Common myeloid progenitor, CD34-positive (primary cell): ENCODE results near the gene AKR1C8.
"Not testable (repeated sequence)": the region's sequence is repeated elsewhere in the genome, so short reads cannot be mapped to it uniquely, and the experiment has no call there.

Experiments used
- CTCF ChIA-PET: fragments of 350-600 bp; sonication (Branson Sonifier 250); formaldehyde crosslinking; loops from one replicate; lab custom pipeline; 2021; ENCODE audit warnings: antibody characterized with exemption; lab: Charles Lee
- POLR2A ChIA-PET: fragments of 350-600 bp; sonication (Branson Sonifier 250); formaldehyde crosslinking; loops from one replicate; lab custom pipeline; 2021; ENCODE audit warnings: antibody characterized with exemption; lab: Charles Lee
- DNase-seq, 3 donors: peaks; one replicate each; pipeline versions ENCODE4 v3.0.0 to v3.0.0-alpha.2; 2013
- H3K27ac ChIP-seq, 2 experiments: 1 replicate in 1 of 2; 2 replicates in 1 of 2; pipeline ENCODE4 v1.7.0; 2013; ENCODE audit warnings: inconsistent platforms in 2 of 2, low read length in 2 of 2, mild to moderate bottlenecking in 2 of 2, low read depth in 1 of 2, moderate library complexity in 1 of 2; ENCODE audit not compliant: severe bottlenecking in 2 of 2, insufficient read depth in 1 of 2, poor library complexity in 1 of 2
- H3K27me3 ChIP-seq, 5 experiments: replicated peaks in 2 of 5; 1 replicate in 3 of 5; 2 replicates in 2 of 5; pipeline versions ENCODE4 v1.6.1 to v1.7.0; 2013; ENCODE audit warnings: low read length in 4 of 5, mild to moderate bottlenecking in 2 of 5, moderate library complexity in 2 of 5, inconsistent platforms in 1 of 5; ENCODE audit not compliant: insufficient read depth in 5 of 5, control insufficient read depth in 4 of 5
- H3K36me3 ChIP-seq, 4 experiments: 1 replicate in 2 of 4; 2 replicates in 2 of 4; pipeline versions ENCODE4 v1.6.1 to v1.7.0; 2013; ENCODE audit warnings: low read length in 3 of 4, control low read depth in 1 of 4, mild to moderate bottlenecking in 1 of 4; ENCODE audit not compliant: control insufficient read depth in 4 of 4, insufficient read depth in 4 of 4
- H3K4me1 ChIP-seq, 4 experiments: 1 replicate in 3 of 4; 2 replicates in 1 of 4; pipeline versions ENCODE4 v1.6.1 to v1.7.1; 2013; ENCODE audit warnings: low read length in 3 of 4, mild to moderate bottlenecking in 3 of 4, control low read depth in 1 of 4, inconsistent platforms in 1 of 4, moderate library complexity in 1 of 4; ENCODE audit not compliant: control insufficient read depth in 4 of 4, insufficient read depth in 4 of 4; ENCODE audit errors: control extremely low read depth in 1 of 4
- H3K4me3 ChIP-seq, 7 experiments: 1 replicate in 4 of 7; 2 replicates in 3 of 7; pipeline versions ENCODE4 v1.5.1 to v1.7.0; 2013; ENCODE audit warnings: mild to moderate bottlenecking in 7 of 7, low read length in 6 of 7, moderate library complexity in 6 of 7, inconsistent platforms in 2 of 7, low read depth in 2 of 7, control low read depth in 1 of 7; ENCODE audit not compliant: insufficient read depth in 4 of 7, control insufficient read depth in 1 of 7; ENCODE audit errors: extremely low read depth in 1 of 7
- H3K9me3 ChIP-seq, 5 experiments: 1 replicate in 4 of 5; 2 replicates in 1 of 5; pipeline versions ENCODE4 v1.6.1 to v1.7.1; 2013; ENCODE audit warnings: low read length in 4 of 5, mild to moderate bottlenecking in 2 of 5, inconsistent platforms in 1 of 5, low read depth in 1 of 5, moderate library complexity in 1 of 5; ENCODE audit not compliant: control insufficient read depth in 4 of 5, insufficient read depth in 2 of 5; ENCODE audit errors: control extremely low read depth in 1 of 5
- WGBS: methylation state at CpG from one replicate; pipeline ENCODE4 v1.1.5; 2013; ENCODE audit not compliant: insufficient coverage; 5-methylcytosine and 5-hydroxymethylcytosine counted together

Gene AKR1C8

DNA sequence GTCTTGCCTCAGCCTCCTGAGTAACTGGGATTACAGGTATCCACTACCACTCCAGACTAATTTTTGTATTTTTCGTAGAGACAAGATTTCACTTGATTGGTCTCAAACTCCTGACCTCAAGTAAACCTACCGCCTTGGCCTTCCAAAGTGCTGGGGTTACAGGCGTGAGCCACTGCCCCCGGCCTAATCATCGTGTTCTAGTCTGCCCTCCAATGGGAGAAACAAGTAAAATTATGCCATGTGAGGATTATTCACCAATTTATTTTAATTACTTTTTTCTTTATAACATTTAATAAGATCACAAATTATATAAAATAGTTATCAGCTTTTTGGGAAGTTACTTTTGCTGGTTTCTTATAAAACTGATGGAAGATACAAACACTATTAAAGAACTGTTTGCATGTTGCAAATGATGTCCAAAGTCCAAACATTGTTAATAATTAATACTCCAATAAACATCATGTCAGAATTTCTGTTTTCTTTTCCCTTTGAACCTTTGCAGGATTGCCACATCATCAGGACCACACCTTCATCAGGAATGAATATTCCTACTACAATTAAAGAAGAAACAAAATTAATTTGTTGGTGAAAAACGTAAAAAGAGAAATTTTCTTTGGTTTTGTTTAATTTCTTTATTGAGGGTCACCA lies 10.9 kb upstream of the AKR1C8 start:
- H3K4me1 ChIP-seq: no peaks in the 10 kb centered on the region
- no peak overlapping the region for H3K27ac ChIP-seq
- no peaks in the 10 kb centered on the region for H3K27me3 ChIP-seq
- WGBS: 100% methylated on average over 2 of the region's 6 CpGs
- DNase-seq: no peak
- H3K36me3 ChIP-seq: no peaks in the 10 kb centered on the region
- H3K4me3 ChIP-seq: no peak overlapping the region
- peaks cover 0 to 3% (median 0%) of the 10 kb centered on the region in 5 experiments for H3K9me3 ChIP-seq
- ChIA-PET CTCF (no interaction called here), POLR2A (no interaction called here)

GRCh38 chr10:5194431-5194830 lies 9.5 kb upstream of the AKR1C8 start:
- WGBS: no CpG with 5 or more reads among the region's 3 CpGs

DNA sequence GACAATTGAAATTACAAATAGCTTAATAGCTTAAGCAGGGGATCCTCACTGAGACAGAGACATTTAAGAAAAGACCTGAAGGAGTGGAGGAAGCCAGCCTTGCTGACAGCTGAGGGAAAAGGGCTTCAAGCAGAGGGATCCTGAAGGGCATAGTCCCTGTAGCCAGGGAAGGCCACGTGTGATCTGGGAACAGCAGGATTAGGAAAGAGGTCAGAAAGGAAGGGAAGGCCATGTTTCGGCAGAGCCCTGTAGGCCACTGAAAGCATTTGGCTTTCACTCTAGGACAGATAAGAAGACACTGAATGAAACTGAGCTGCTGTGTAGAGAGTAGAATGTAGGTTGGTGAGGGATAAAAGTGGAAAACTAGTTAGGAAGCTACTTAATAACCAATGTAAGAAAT lies 3.4 kb upstream of the AKR1C8 start:
- Histone ChIP-seq H3K4me3 (no peak overlapping the region), H3K9me3 (no peaks in the 10 kb centered on the region), H3K27ac (no peak overlapping the region), H3K4me1 (no peaks in the 10 kb centered on the region), H3K27me3 (no peaks in the 10 kb centered on the region), H3K36me3 (no peaks in the 10 kb centered on the region)
- ChIA-PET CTCF (no interaction called here), POLR2A (no interaction called here)
- DNase-seq: no peak
- WGBS: 97% methylated on average over 2 of the region's 2 CpGs

More at GRCh38 chr10:5194431-5194830, 9.5 kb upstream of the AKR1C8 start:
- Histone ChIP-seq H3K4me3 (no peak overlapping the region), H3K36me3 (no peaks in the 10 kb centered on the region), H3K27me3 (no peaks in the 10 kb centered on the region), H3K9me3 (peaks cover 0 to 2% (median 0%) of the 10 kb centered on the region in 5 experiments), H3K4me1 (no peaks in the 10 kb centered on the region), H3K27ac (no peak overlapping the region)
- POLR2A ChIA-PET: no interaction called here
- no peak for DNase-seq
- CTCF ChIA-PET: interaction anchor here (1.2 kb wide), 1 partner anchor 10 kb away, joined by 6 read pairs; no protein-coding TSS in a partner anchor

DNA sequence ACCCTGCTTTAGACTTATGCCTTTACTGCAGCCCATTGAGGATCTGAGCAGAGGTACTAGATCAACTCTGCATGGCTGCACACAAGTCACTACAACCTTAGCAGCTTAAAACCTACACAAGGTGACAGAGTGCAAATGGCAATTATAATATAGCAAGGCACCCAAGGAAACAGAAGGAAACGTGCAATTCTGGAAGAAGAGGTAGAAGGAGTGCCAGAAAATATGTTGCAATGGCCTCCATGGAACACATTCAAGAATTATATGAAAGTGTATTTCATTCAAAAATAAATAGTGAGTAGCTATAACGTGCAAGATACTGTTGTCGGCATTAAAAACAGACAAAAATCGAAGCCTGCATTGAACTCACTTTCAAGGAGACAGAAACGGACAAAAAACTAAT lies 2.9 kb upstream of the AKR1C8 start:
- no peak overlapping the region for H3K27ac ChIP-seq
- WGBS: 100% methylated on average over 3 of the region's 5 CpGs
- H3K9me3 ChIP-seq: no peaks in the 10 kb centered on the region
- H3K36me3 ChIP-seq: no peaks in the 10 kb centered on the region
- H3K4me3 ChIP-seq: no peak overlapping the region
- no peaks in the 10 kb centered on the region for H3K4me1 ChIP-seq
- no peaks in the 10 kb centered on the region for H3K27me3 ChIP-seq
- DNase-seq: no peak
- CTCF ChIA-PET: no interaction called here
- POLR2A ChIA-PET: no interaction called here

DNA sequence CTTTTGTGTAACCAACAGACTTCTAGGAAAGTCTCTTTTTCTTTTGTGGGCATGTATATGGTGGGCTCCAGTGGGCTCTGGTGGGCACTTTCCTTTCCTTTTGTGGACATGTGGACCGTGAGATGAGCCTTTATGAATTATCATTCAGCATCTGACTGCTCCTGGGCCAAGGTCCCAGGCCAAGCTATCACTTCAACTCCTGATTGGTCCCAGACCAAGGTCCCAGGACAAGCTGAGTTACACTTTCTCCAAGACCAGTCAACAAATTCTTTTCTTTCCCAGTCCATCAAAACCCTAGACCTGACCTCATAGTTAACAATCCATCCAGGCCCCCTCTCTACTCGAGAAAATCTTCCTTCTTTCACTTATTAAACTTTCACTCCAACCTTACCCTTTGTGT lies 1.0 kb downstream of the AKR1C8 start:
- ChIA-PET POLR2A (no interaction called here), CTCF (no interaction called here)
- H3K4me3 ChIP-seq: no peak overlapping the region

DNA sequence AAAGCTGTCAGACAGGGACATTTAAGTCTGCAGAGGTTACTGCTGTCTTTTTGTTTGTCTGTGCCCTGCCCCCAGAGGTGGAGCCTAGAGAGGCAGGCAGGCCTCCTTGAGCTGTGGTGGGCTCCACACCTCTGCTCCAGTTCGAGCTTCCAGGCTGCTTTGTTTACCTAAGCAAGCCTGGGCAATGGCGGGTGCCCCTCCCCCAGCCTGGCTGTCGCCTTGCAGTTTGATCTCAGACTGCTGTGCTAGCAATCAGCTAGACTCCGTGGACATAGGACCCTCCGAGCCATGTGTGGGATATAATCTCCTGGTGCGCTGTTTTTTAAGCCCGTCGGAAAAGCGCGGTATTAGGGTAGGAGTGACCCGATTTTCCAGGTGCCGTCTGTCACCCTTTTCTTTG lies 4.4 kb downstream of the AKR1C8 start:
- H3K27ac ChIP-seq, POLR2A ChIA-PET, H3K4me3 ChIP-seq, DNase-seq, CTCF ChIA-PET, H3K36me3 ChIP-seq, H3K9me3 ChIP-seq, H3K4me1 ChIP-seq, H3K27me3 ChIP-seq: not testable (repeated sequence)
- WGBS: 93% methylated on average over 10 of the region's 12 CpGs

More for the DNA sequence above, 1.0 kb downstream of the AKR1C8 start:
- no peak for DNase-seq
- Histone ChIP-seq H3K36me3 (no peaks in the 10 kb centered on the region), H3K4me1 (no peaks in the 10 kb centered on the region), H3K27ac (no peak overlapping the region), H3K9me3 (peaks cover 0 to 3% (median 0%) of the 10 kb centered on the region in 5 experiments), H3K27me3 (no peaks in the 10 kb centered on the region)
- WGBS: 90% methylated on average over 1 of the region's 2 CpGs

DNA sequence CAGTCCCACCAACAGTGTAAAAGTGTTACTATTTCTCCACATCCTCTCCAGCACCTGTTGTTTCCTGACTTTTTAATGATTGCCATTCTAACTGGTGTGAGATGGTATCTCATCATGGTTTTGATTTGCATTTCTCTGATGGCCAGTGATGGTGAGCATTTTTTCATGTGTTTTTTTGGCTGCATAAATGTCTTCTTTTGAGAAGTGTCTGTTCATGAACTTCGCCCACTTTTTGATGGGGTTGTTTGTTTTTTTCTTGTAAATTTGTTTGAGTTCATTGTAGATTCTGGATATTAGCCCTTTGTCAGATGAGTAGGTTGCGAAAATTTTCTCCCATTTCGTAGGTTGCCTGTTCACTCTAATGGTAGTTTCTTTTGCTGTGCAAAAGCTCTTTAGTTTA lies 9.4 kb downstream of the AKR1C8 start:
- CTCF ChIA-PET, H3K36me3 ChIP-seq, H3K4me3 ChIP-seq, H3K4me1 ChIP-seq, POLR2A ChIA-PET, H3K27me3 ChIP-seq, H3K9me3 ChIP-seq, DNase-seq, H3K27ac ChIP-seq: not testable (repeated sequence)
- no CpG with 5 or more reads among the region's 3 CpGs for WGBS
